MM.1S (cell line): ENCODE measurements around the gene DSC1.

ENCODE experiments used
- EZH2 ChIP-seq: fragments of 300-600 bp; sonication (generic); optimal IDR thresholded peaks from 2 replicates; pipeline ENCODE3; 2017; ENCODE audit warnings: low read depth, mild to moderate bottlenecking, antibody characterized with exemption, low read length, mixed read lengths
- EZH2phosphoT487 ChIP-seq: fragments of 300-600 bp; sonication (generic); IDR thresholded peaks from 2 replicates; pipeline ENCODE4 v1.6.1; 2018; ENCODE audit warnings: antibody characterized with exemption, low read length
- TF ChIP-seq, protein P1 (sequence below): fragments of 300-600 bp; sonication (generic); IDR thresholded peaks from 2 replicates; pipeline ENCODE4 v1.5.1; 2016; ENCODE audit warnings: antibody characterized with exemption, low read length, mixed read lengths

- TF ChIP-seq, protein P1, sequence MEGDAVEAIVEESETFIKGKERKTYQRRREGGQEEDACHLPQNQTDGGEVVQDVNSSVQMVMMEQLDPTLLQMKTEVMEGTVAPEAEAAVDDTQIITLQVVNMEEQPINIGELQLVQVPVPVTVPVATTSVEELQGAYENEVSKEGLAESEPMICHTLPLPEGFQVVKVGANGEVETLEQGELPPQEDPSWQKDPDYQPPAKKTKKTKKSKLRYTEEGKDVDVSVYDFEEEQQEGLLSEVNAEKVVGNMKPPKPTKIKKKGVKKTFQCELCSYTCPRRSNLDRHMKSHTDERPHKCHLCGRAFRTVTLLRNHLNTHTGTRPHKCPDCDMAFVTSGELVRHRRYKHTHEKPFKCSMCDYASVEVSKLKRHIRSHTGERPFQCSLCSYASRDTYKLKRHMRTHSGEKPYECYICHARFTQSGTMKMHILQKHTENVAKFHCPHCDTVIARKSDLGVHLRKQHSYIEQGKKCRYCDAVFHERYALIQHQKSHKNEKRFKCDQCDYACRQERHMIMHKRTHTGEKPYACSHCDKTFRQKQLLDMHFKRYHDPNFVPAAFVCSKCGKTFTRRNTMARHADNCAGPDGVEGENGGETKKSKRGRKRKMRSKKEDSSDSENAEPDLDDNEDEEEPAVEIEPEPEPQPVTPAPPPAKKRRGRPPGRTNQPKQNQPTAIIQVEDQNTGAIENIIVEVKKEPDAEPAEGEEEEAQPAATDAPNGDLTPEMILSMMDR, result no peak
- TF ChIP-seq EZH2 (no peak), EZH2phosphoT487 (no peak)
Measured at GRCh38 chr18:31162825-31163435, at the start of gene DSC1.
